ENCODE data around the gene MORF4L2. TPM values are rescaled to one million over a fixed set of nuclear protein-coding genes. Genes with fewer than 3 reads are reported as not detected.
"Not testable (repeated sequence)": the region's sequence is repeated elsewhere in the genome, so short reads cannot be mapped to it uniquely, and the experiment has no call there.

MORF4L2 gene
- total RNA-seq, 1 experiment from 2014 or later, result 495 TPM

DNA sequence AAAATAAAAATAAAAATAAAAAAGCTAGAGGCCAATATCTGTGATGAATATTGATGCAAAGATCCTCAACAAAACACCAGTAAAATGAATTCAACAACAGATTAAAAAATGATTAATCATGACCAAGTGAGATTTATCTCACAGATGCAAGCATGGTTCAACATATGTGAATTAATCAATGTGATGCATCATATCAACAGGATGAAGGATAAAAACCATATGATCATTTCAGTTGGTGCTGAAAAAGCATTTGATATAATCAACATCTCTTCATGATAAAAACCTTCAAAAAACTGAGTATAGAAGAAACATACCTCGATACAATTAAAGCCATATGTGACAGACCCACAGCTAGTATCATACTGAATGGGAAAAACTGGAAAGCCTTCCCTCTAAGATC, 38.9 kb downstream of the MORF4L2 start:
- no peak for DNase-seq (ENCODE audit: low read depth, low spot score)
- in situ Hi-C loops (cut with HindIII; ENCODE audit: low pct_unique_long_range_greater_than_20kb, low sequenced_read_pairs), result no loop called here

- in situ Hi-C loops (cut with HindIII; ENCODE audit: low pct_unique_long_range_greater_than_20kb, low sequenced_read_pairs), result no loop called here
- DNase-seq (ENCODE audit: low read depth, low spot score), result no peak
These were observed 42.4 kb downstream of the MORF4L2 start for GRCh38 chrX:103644125-103644524.

DNA sequence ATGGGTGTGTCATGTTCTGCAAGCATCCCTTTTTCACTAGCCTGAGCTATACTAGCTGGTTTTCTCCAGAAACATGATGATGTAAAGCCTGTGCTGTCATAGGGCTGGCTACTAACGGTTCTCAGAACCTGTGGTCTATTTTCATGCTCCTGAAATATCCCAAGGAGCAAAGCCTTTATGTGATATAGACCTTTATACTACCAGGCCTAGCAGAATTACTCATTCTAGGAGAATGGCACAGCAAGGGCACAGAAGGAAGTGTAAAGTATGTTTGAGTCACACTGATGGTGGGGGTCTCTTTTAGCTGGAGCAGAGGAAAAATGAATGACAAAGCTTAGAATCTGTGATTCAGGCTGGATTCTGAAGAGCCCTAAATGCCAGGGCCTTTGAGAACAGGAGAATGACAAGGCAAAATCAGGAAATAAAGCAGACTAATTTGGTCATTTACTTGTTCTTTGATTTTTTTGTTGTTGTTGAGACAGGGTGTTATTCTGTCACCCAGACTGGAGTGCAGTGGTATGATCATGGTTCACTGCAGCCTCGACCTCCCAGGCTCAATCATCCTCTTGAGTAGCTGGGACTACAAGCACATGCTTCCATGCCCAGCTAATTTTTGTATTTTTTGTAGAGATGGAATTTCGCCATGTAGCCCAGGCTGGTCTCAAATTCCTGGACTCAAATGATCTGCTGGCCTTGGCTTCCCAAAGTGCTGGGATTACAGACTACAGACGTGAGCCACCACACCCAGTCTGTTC, 45.9 kb downstream of the MORF4L2 start:
- in situ Hi-C loops (cut with HindIII; ENCODE audit: low pct_unique_long_range_greater_than_20kb, low sequenced_read_pairs), result no loop called here
- DNase-seq (ENCODE audit: low read depth, low spot score), result no peak

DNA sequence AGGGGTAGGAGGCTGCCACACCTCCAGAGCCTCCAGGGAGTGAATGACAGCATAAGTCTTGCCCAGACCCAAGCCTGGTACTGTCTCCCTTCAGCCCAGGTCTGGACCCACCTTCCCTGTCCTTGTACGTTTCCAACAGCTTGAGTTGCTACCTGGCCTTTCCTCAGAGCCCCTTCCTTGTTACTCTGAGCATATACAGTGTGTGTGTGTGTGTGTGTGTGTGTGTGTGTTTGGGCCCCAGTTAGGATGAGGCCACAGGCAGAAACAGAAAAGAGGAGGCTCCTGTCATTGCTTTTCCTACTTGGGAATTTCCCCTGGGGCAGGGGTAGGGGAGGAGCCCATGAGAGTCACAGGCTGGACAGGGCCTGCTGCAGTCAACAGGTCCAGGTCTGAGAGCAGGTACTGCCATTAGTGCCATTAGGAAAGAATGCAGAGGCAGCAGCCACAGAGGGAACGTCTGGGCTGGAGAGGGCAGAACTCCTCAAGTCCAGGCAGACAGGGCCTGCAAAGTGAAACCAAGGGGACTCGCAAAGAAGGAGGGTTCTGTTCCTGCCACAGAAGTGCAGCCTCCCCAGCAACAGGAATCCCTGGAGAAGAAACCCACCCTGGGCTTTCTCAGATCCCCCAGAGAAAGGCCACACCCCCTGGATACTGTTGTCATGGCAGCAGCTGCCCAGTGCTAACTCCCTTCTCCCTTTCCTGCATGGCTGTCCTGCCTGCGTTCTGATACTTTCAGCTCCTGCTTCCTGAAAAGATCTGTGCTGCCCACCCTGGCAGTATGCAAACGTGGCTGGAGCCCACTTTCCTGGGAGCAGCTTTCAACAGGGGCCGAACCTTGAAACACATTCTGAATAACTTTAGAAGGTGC, 47.8 kb downstream of the MORF4L2 start:
- in situ Hi-C loops (cut with HindIII; ENCODE audit: low pct_unique_long_range_greater_than_20kb, low sequenced_read_pairs); DNase-seq (ENCODE audit: low read depth, low spot score): not testable (repeated sequence)

DNA sequence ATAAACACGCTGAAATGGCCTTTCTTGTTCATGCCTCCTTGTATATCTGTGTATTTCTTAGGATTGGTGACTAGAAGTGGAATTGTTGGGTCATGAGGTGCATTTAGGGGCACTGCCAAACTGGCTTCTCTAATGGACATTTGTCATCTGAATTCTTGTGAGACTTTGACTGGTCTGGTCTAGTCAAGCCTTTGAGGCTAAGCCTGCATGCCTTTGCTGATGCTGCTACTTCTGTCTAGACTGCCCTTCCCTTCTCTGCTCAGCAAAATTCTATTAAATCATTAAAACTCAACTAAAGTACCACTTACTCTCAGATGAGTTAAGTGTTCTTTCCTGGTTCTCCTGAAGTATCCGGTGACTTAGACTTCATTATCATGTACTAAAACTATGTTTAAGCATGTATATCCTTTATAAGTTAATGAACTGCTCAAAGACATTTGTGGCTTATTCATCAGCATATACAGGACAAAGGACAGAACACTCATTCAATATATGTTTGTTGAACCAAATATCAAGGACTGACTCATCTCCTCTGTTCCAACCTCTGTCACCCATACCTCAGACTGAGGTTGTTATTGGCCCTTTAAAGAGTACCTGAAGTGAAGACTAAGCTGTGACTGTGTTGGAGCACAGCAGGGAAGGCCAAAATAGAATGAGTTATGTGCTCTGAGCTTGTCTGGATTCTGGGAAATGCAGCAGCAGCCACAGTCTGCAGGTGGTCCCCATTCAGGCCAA, 48.7 kb downstream of the MORF4L2 start:
- in situ Hi-C loops (cut with HindIII; ENCODE audit: low pct_unique_long_range_greater_than_20kb, low sequenced_read_pairs), result no loop called here
- no peak for DNase-seq (ENCODE audit: low read depth, low spot score)

DNA sequence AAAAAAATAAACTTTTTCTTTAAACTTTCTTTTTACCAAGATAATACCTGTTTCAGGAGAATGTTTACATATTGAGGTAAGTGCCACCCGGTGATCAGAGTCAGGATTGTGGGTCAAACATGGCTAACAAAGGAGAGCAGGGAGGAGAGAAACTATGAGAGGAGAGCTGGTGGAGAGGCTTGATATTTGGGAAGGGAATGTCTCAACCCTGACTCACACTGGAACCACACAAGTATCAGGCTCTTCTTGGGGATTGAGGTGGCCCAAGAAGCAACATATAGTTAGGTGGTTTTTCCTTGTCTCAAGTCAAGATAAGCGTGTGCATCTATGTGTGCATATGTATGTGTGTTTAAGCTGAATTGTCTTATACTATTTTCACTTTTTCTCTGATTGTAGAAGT, 51.1 kb downstream of the MORF4L2 start:
- in situ Hi-C loops (cut with HindIII; ENCODE audit: low pct_unique_long_range_greater_than_20kb, low sequenced_read_pairs), result no loop called here
- DNase-seq (ENCODE audit: low read depth, low spot score), result no peak

DNA sequence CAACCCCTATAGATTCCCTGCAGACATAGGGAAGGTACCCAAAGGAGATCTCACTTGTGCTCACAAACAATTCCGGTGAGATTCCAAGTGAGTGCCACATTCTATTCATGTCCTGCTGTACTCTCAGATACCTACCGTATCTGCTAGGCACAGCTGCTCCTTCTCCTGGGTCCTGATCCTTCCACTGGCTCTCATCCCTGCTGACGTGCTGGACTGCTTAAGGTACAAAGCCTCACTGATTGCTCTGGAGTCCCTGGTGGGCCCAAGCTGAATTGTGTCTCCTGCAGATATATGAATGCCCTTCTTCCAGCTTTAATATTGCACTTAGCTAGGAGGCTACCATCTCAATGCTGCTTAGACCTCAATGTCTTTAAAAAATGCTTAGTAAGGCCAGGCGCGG, 55.4 kb downstream of the MORF4L2 start:
- in situ Hi-C loops (cut with HindIII; ENCODE audit: low pct_unique_long_range_greater_than_20kb, low sequenced_read_pairs), result no loop called here

DNA sequence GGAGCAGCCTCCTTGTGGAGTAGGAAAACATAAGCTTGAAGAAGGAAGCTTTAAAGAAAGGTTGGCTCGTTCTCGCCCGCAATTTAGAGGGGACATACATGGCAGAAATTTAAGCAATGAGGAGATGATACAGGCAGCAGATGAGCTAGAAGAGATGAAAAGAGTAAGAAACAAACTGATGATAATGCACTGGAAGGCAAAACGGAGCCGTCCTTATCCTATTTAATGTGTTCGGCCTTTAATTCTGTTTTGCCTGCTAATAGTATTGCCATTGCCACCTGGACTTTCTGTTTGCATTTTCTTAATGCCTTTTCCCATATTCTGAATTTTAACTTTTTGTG, 56.4 kb downstream of the MORF4L2 start:
- in situ Hi-C loops (cut with HindIII; ENCODE audit: low pct_unique_long_range_greater_than_20kb, low sequenced_read_pairs), result no loop called here
- DNase-seq (ENCODE audit: low read depth, low spot score), result no peak

More for the DNA sequence above, 55.4 kb downstream of the MORF4L2 start:
- DNase-seq (ENCODE audit: low read depth, low spot score), result no peak

DNA sequence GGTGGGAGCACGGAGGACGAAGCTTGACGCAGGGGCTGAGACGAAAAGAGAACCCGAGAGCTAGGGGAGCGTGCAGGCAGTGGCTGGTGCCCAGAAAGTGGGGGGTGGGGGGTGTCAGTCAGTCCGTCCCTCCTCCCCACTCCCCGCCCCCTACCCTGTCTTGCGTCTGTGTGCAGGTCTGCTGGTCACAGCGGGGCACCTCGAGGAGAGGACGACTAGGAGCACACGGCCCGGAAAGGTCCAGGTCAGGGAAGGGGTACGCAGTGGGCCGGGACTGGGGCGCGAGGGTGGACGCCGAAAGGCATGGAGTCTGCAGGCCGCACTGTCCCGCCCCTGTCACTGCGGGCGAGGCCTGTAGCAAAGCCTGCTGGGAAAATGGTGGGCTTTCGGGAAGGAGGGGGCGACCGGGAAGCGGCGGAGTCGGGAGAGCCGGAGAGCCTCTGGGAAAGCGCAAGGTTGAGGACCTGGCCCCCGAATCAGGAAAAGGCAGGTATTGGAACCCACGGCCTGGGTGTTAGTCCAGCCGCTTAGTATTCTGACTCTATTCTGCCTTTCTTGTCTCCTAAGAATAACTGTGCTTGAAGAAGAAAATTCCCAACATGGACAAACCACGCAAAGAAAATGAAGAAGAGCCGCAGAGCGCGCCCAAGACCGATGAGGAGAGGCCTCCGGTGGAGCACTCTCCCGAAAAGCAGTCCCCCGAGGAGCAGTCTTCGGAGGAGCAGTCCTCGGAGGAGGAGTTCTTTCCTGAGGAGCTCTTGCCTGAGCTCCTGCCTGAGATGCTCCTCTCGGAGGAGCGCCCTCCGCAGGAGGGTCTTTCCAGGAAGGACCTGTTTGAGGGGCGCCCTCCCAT, 57.0 kb downstream of the MORF4L2 start:
- peak; percentile 71 for DNase-seq (ENCODE audit: low read depth, low spot score)
- in situ Hi-C loops (cut with HindIII; ENCODE audit: low pct_unique_long_range_greater_than_20kb, low sequenced_read_pairs), result no loop called here

- in situ Hi-C loops (cut with HindIII; ENCODE audit: low pct_unique_long_range_greater_than_20kb, low sequenced_read_pairs), result no loop called here
- DNase-seq (ENCODE audit: low read depth, low spot score), result peak; percentile 34
These were observed 57.8 kb downstream of the MORF4L2 start, which contains the start of gene TCEAL1 for GRCh38 chrX:103628386-103629317. TSS of gene TCEAL1 (plus strand) at chrX:103628975. CDS start at chrX:103629917, 942 bp downstream.

DNA sequence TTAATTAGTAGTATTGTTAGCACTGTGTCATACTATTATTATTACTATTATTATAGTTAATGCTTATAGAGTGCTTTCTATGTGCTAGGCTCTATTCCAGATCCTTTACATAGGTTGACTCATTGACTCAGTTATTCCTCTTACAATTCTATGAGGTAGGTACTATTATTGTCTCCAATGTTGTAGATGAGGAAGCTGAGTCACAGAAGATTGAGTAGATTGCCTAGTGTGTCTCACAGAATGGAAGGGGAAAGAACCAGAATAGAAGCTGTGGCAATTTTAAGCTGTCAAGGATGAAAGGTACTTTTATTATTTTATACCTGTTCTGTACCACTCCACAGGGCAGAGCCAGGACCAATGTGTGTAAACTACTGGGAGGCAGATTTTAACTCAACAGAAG, 59.6 kb downstream of the MORF4L2 start:
- no peak for DNase-seq (ENCODE audit: low read depth, low spot score)
- in situ Hi-C loops (cut with HindIII; ENCODE audit: low pct_unique_long_range_greater_than_20kb, low sequenced_read_pairs), result no loop called here

Other genes with a start within 250 kb of the MORF4L2 start
- gene RAB40A, start 167.2 kb downstream of the MORF4L2 start, total RNA-seq (2014; rRNA removed; shearing (Covaris generic)), result 0.05 TPM in 1 of 2 replicates, not detected in the other
- gene TCEAL4, start 101.2 kb downstream of the MORF4L2 start, total RNA-seq (2014; rRNA removed; shearing (Covaris generic)), result 79.6 and 83.2 TPM in 2 replicates
- 4.4 and 5.6 TPM in 2 replicates for gene TCEAL3, start 78.7 kb downstream of the MORF4L2 start, total RNA-seq (2014; rRNA removed; shearing (Covaris generic))
- 23.2 and 28.6 TPM in 2 replicates for gene TCEAL1, start 57.7 kb downstream of the MORF4L2 start, total RNA-seq (2014; rRNA removed; shearing (Covaris generic))
- not detected in 2 replicates for gene TMEM31, start 24.2 kb upstream of the MORF4L2 start, total RNA-seq (2014; rRNA removed; shearing (Covaris generic))
- gene PLP1, start 90.1 kb upstream of the MORF4L2 start, total RNA-seq (2014; rRNA removed; shearing (Covaris generic)), result 543 and 547 TPM in 2 replicates
- 1.1 and 1.4 TPM in 2 replicates for gene RAB9B, start 145.6 kb upstream of the MORF4L2 start, total RNA-seq (2014; rRNA removed; shearing (Covaris generic))

Measured in SK-MEL-5 (cell line).